GM19025 (cell line): ENCODE results near the gene PDE11A.
"Not testable (repeated sequence)": the region's sequence is repeated elsewhere in the genome, so short reads cannot be mapped to it uniquely, and the experiment has no call there.

Experiments
- ATAC-seq: cut with Tn5 transposase; IDR thresholded peaks from one replicate; pipeline ENCODE4 v1.9.1; 2021; ENCODE audit warnings: mild to moderate bottlenecking, low read depth, moderate library complexity; ENCODE audit not compliant: unreplicated experiment

PDE11A gene

DNA sequence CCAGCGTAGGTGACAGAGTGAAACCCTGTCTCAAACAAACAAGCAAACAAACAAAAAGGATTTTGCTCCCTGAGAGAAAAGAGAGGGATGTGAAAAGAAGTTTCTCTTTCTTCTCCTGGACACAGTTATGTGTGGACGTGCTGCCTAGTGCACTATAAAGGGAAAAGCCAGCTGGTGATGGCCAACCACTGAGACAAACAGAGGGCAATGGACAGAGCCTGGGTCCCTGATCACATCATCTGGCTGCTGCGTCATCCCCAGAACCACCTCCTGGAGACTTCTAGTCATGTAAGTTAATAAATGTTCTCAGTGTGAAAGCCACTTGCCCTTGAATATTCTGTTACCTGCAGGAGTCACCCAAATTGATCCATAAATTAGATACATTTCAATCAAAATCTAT, 184.9 kb downstream of the PDE11A start:
- ATAC-seq: no peak

DNA sequence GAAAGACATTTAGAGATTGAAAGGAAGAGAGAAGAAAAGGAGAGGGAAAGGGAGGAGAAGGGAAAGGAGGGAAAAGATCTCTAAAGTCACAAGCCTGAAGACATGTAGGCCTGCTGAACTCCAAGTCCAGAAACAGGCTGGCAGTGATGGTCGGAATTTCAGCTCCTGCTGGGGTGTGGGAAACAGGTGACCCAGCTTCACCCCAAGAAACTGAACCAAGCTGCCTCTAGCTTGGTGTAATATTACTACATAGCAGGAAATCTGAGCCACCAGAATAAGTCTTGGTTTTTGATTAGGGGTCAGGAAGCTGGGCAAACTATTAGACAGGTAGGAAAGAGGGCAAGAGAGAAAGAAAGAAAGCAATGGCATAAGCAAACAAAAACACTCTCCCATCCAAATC, 185.8 kb downstream of the PDE11A start:
- no peak for ATAC-seq

DNA sequence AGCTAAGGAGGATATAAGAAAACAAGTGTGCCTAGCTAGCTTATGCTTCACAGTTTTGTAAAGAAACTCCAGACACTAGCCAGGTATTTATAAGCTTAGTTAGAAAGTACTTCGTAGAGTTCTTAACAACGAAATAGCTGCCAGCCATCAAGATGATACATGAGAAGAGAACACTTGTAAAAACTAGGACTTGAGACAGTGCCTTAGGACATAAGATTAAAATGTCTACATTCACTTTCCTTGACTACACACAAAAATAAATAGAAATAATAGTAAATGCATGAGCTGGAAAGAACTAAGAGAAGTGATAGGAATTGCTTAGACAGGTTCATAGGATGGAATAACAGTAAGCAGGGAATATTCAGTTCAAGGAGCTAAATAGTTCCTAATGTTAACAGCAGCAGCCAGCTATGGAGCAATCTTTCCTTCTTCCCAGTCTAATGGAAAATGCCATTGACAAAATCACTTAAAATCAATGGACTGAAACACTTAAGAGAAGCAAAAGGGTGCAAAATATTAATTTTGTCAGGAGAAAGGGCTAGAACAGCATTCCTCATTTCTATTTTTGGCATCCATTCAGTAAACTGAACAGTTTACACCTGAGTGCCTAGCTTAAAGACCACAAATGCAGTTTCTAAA, 186.6 kb downstream of the PDE11A start:
- ATAC-seq: no peak

DNA sequence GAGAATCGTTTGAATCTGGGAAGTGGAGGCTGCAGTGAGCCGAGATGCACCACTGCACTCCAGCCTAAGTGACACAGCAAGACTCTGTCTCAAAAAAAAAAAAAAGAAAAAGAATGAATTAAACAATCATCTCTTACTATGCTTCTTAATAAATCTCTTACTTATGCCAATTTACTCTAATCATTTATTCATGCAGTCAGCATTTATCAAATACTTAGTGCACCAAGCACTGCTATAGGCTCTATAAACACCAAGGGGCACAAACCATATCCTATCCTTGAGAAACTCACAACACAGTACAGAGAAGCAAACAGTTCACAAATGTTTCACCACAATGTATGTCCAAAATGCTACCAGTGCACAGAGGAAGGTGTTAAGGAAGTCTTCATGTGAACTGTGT, 189.4 kb downstream of the PDE11A start:
- no peak for ATAC-seq

DNA sequence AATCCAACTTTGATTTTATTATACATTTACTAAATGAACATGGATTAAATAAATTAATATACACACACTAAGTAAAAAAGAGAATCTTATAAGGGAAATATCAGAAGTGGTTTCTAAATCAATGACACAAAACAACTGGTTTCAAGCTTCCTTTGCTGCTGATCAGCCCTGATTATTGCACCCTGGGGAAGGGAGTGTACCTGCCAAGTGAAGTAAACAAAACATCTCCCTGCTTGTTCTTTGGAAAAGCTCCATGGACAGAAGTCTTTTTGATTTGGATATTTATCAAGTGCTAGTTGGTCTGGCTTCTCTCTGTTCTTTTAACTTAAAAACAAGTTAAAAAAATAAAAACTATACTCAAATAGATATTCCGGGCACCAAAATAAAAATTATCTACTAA, 190.1 kb downstream of the PDE11A start:
- no peak for ATAC-seq

DNA sequence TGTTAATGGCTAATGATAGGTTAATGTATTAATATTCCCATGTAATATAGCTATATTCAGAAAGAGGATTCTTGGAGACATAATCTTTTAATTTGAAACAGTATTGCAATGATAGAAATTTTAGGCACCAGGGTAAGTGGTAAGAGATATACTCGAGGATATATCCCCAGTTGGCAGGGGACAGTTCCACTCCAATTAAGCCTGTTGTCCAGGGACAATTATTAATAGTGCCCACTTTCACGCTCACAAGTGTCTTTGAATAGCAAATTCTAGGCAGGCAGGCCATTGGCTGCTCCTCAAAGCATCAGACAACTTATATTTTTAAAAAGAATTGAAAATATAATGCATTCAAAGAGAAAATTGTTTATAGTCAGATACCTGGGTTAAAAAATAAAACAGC, 190.7 kb downstream of the PDE11A start:
- ATAC-seq: no peak

DNA sequence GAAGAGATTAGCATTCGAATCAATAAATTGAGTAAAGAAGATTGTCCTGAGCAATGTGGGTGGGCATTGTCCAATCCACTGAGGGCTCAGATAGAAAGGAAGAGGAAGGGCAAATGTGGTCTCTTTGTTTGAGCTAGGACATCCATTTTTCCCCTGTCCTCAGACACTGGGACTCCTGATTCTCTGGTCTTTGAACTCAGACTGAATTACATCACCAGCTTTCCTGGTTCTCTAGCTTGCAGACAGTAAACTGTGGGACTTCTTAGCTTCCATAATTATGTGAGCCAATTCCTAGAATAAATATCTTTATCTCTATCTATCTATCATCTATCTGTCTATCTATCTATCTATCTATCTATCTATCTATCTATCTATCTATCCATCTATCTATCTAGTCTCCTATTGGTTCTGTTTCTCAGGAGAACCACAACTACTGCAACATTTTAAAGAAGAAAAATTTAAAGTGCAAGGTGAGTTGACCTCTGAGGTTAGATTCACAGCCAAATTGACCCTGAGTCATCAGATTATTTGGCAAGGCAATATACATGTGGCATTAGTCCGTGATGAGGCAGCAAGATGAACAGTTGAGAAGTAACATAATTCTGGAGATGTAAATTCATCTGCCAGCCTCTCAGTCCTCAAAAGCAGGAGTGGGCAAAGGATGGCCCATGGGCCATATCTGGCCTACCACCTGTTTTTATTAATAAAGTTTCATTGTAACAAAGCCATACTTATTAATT, 191.4 kb downstream of the PDE11A start:
- no peak for ATAC-seq

DNA sequence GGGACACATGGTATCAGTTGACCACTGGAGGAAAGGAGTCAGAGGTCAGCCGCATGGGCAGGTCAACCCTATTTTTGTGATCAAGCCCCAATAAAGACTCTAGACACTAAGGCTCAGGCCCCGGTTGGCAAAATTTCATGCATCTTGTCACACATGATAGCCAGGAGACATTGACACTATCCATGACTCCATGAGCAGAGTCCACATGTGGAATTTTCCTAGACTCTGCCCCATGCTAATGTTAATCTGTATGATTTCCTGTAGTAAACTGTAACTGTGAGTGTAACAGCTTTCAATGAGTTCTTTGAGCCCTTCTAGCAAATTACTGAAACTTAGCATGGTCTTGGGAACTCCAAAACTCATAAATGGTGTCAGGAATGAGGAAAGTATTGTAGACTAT, 192.3 kb downstream of the PDE11A start:
- no peak for ATAC-seq

DNA sequence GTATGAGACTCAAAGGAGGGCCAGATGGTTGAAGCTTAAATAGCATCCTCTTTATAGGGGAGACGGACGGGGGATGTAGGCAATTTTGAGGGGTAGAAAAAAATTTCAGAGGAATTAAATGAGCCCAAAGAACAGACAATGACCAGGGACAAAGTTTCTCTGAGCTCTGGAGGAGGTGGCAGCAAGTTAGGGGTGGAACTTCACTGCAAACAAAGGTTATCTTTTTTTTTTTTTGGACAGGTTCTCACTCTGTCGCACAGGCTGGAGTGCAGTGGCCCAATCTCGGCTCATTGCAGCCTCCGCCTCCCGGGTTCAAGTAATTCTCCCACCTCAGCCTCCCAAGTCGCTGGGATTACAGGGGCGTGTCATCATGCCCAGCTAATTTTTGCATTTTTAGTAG, 195.6 kb downstream of the PDE11A start:
- ATAC-seq: no peak

DNA sequence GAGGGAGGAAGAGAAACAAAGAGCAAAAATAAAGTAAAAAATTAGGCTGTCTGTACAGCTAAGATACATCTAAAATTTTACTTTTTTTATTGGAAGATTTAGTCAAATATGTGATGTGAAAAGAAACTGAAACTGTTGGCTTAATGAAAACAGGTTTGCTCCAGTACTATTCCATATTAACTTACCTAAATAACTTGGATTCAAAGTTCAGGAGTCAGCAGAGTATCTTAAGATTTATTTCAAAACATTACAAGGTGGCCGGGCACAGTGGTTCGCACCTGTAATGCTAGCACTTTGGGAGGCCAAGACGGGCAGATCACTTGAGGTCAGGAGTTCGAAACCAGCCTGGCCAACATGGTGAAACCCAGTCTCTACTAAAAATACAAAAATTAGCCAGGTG, 197.9 kb downstream of the PDE11A start:
- ATAC-seq: no peak

DNA sequence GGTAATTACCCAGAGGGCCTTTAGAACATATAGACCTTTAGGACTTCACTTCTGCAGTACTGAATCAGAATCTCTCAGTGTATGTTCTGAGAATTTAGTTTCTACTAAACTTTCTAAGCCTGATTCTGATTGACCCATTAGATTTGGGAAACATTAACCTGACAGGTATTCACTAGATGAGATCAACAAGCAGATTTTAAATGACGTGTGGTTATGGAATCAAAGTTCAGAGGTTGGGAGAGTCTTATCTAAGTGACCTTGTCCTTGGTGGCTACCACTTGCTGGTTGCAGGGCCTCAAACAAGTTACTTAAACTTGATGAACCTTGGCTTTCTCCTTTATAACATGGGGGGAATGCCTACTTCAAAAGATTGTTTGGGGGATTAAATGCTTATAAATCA, 198.7 kb downstream of the PDE11A start:
- no peak for ATAC-seq

DNA sequence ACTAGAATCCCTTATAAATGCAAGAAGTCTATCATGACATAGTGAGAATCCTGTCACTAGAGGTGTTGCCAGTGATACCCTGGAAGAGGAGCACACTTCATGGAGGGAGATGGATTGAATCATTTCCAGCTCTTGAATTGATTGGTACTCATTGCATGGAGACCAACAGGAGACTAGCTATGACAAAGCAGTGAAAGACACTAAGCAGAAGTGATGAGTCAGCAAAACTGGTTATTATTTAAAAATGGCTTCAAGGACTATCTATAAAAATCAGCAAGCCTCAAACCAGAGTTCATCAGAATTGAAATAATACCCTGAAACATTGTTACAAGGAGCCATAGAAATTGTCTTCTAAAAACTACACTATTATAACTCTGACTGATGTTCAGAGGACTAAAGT, 200.3 kb downstream of the PDE11A start:
- no peak for ATAC-seq

DNA sequence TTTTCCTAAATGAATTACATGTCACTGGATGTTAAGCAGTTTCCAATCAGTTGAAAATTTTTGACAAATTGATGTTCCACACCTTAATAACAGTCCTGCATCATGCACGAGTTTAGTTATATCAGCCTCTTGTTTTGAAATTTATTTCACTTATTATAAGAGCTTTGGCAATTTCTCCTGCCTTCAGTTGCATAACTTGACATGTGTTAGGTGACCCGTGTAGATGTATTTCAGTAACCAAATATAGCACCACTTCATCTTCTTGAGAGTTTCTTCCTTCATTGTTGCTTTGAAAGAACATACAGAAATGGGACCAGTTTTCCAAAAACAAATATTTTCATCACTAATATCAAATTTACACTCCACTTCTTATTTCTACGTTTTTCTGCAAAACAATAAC, 202.7 kb downstream of the PDE11A start:
- ATAC-seq: no peak

DNA sequence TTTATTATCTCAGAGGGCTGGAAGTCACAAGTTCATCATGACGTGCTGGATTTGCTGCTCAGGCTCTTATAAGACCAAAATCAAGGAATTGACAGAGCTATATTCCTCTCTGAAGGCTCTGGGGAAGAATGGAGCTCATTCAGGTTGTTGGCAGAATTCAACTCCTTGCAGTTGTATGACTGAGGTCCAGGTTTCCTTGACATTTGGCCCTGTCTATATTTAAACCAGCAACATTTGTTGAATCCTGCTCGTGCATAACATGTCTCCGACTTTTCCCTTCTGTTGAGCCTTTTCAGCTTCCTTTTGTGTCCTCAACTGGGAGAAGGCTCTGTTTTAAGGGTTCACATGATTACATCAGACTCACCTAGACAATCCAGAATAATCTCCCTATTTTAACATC, 203.4 kb downstream of the PDE11A start:
- no peak for ATAC-seq

DNA sequence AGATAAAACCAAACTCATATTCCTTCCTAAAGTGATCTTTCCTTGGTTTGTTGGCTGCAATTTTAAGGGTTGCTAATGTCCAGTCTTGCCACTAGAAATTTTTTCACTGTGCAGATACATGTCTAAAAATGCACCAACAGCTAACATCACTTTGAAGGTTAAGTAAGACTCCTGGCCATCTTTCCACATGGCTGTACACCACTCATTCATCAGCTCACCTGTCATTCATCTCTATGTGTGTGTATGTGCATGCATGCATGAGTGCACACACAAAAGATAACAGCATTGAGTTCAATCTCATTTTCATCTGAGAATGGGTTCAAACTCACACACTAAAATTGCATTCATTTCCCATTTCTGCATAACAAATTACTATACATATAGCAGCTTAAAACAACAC, 203.8 kb downstream of the PDE11A start:
- ATAC-seq: no peak

DNA sequence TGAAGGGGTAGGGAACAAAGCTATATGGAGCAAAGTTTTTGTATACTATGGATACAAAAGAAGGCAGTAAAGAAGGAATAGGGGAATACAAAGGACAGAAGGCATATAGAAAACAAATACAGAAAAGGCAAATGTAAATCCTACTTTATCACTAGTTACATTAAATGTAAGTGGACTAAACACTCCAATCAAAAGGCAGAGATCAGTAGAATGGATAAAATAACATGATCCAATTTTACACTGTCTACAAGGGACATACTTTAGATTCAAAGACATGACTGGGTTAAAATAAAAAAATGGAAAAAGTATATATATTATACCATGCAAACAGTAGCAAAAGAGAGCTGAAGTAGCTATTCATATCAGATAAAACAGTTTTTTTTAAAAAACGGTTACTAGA, 215.0 kb downstream of the PDE11A start:
- no peak for ATAC-seq

DNA sequence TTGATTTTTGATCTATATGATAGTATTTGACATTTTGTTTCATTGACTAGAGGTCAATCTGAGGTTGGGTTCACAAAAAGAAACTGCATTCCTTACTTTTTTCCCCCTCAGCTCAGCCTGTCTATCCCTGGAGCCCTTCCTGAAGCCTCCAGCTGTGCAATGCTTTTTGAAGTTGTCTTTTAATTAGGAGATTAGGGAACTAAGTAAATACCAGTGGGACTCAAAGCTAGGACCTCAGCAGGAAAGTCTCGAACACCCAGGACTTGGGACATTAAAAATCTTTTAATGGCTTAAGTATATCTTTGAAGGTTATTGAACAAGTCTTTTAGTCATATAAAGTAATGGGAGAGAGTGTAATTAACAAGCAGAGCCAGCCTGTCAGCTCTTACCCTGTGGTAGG, 220.2 kb downstream of the PDE11A start:
- no peak for ATAC-seq

DNA sequence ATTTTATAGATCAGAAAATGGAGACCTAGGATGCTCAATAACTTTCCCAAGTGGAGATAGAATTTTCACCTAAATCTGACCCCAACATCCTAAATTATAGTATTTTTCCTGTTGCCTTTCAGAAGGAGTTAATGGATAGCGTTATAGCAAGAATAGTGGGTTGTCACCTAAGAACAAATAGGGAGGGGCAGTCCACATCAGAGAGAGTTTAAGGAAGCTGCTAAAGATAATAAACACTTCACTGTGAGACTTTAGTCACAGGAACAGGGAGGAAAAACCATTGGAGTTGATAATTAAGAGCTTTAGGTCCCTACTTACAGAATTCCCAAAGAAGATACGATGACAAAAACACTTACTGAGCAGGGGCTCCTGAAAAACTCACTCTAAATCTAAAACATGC, 229.4 kb downstream of the PDE11A start:
- ATAC-seq: no peak

DNA sequence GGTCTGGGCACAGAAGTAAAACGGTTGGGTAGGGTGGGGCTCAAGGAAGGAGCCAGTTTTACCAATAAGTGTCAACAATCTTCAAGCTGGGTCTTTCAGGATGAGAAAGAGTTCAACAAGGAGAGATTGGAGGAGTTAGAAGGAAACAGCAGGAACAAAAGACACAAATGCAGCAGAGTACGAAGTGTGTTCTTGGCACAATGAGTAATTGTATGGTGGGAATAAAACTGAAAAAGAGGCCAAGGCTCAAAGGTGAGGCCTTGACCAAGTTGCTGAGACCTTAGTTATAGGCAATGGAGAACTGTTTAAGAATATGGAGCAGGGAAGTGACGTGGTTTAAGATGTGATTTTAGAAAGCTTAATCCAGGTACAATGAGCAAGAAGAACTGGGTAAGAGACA, 230.3 kb downstream of the PDE11A start:
- no peak for ATAC-seq

DNA sequence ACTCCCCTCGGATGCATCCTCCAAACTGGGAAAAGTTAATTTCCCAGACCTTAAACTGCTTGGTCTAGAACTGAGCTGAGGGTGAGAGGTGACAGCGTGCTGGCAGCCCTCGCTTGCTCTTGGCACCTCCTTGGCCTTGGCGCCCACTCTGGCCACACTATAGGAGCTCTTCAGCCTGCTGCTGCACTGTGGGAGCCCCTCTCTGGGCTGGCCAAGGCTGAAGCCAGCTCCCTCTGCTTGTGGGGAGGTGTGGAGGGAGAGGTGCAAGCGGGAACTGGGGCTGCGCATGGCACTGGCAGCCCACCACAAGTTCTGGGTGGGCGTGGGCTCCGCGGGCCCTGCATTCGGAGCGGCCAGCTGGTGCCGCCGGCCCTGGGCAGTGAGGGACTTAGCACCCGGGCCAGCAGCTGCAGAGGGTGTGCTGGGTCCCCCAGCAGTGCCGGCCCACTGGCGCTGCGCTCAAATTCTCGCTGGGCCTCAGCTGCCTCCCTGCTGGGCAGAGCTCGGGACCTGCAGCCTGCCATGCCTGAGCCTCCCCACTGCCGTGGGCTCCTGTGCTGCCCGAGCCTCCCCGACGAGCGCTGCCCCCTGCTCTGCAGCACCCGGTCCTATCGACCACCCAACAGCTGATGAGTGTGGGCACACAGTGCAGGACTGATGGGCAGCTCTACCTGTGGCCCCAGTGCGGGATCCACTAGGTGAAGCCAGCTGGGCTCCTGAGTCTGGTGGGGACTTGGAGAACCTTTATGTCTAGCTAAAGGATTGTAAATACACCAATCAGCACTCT, 237.0 kb downstream of the PDE11A start:
- ATAC-seq: not testable (repeated sequence)

DNA sequence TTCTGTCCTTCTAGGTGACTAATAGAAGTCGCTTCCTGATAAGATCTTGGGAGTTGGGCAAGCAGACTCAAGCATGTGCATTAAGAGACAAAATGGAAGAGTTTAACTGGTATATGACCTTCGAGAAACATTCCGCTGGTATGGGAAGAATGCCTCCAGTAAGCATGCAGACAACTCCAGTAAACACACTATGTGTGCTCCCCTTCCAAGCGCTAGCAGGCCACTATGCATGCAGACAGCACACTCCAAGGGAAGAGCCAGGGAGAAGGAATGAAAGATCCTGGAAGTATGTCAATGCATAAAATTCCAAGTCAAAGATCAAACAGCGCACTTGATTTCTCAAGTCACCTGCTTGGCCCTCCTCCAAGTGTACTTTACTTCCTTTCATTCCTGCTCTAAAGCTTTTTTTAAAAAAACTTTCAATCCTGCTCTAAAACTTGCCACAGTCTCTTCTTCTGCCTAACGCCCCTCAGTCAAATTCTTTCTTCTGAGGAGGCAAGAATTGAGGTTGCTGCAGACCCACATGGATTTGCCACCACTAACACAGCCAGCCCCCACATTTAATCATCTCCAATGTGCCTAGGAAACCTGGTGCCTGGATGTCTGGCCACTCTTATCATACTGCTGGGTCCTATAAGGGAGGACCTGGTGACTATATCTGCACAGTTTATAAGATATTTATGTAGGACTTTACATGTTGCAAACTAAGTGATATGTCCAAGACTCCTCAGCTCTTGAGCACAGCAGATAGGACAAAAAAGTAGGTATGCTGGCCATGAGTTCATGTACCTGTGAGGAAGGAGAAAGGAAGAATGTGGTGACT, 239.8 kb downstream of the PDE11A start:
- no peak for ATAC-seq
